ENCODE results near the gene GRID1. TPM values are rescaled to one million over a fixed set of nuclear protein-coding genes. Genes with fewer than 3 reads are reported as not detected.
A peak's percentile ranks its signal among the peaks of the same experiment; 100 is the strongest.

Gene GRID1
- total and polyA plus RNA-seq, 10 of the 15 experiments (the other 5 are each of a cell fraction or from before 2014, with no cell fraction given), result 0.04 to 0.62 (median 0.08) TPM; not detected in 5

GRCh38 chr10:86047588-86047987, 319.0 kb downstream of the GRID1 start (continued):
- TF ChIP-seq PKNOX1 (IDR thresholded peaks at IDR 0.05) (no peak), BHLHE40 (IDR thresholded peaks at IDR 0.05; ENCODE audit: borderline replicate concordance in 1 of 2, low read depth in 2 of 2, low read length in 1 of 2) (peak in 1 of 2 experiments; percentile 45; a peak in 2 of 4 replicates), NR2F1 (conservative IDR thresholded peaks at IDR 0.05) (peak; percentile 81), EP300 (IDR thresholded peaks at IDR 0.05; ENCODE audit: borderline replicate concordance in 1 of 2, control insufficient read depth in 1 of 2, low read depth in 2 of 2, low read length in 2 of 2) (peak in 1 of 2 experiments; percentile 54; a peak in 1 of 4 replicates)

GRCh38 chr10:86046845-86047460, 319.6 kb downstream of the GRID1 start:
- in situ Hi-C loops (cut with MboI), result no loop called here
- no TSS peak for BruUV-seq (replicated peaks)
- Histone ChIP-seq H3K79me2 (ENCODE audit: control insufficient read depth, insufficient read depth, low read length) (no peaks in the 10 kb centered on the region), H3K36me3 (ENCODE audit: control insufficient read depth in 2 of 2, insufficient read depth in 2 of 2, low read length in 1 of 2) (no peaks in the 10 kb centered on the region), H3K4me1 (ENCODE audit: control insufficient read depth, insufficient read depth, low read length) (no peaks in the 10 kb centered on the region), H3K9ac (ENCODE audit: control insufficient read depth, insufficient read depth, low read length) (no peak overlapping the region), H4K20me1 (ENCODE audit: control insufficient read depth, insufficient read depth) (no peaks in the 10 kb centered on the region), H3K4me2 (ENCODE audit: control insufficient read depth, insufficient read depth) (no peak overlapping the region), H3K27me3 (replicated peaks in 1 of 2; ENCODE audit: control insufficient read depth in 2 of 2, insufficient read depth in 2 of 2, low read length in 1 of 2) (no peaks in the 10 kb centered on the region), H3K27ac (ENCODE audit: control insufficient read depth, insufficient read depth) (no peak overlapping the region), H3K4me3 (no peak overlapping the region), H3K9me3 (replicated peaks; ENCODE audit: control insufficient read depth, insufficient read depth, low read length) (no peaks in the 10 kb centered on the region), H2AFZ (ENCODE audit: control insufficient read depth, low read depth, low read length) (no peak overlapping the region)
- WGBS (ENCODE audit: insufficient coverage, insufficient replicate concordance, low lambda C conversion rate, missing lambda C conversion rate), result 18% methylated on average over 2 of the region's 2 CpGs
- intact Hi-C loops (cut with micrococcal nuclease; ENCODE audit: unreplicated experiment), result no loop called here
- ChIA-PET POLR2A (no interaction called here), SMC1A (ENCODE audit: uncharacterized antibody, unreplicated experiment) (interaction anchor here (0.9 to 1.2 kb wide), 3 partner anchors 12 to 29 kb away, joined by 3 to 5 read pairs (median 3); no protein-coding TSS in a partner anchor), CTCF (interaction anchor here (1.0 to 1.3 kb wide), 3 partner anchors 9 to 52 kb away, joined by 3 to 4 read pairs (median 4); no protein-coding TSS in a partner anchor), RAD21 (ENCODE audit: unreplicated experiment) (interaction anchor here (0.7 kb wide), 1 partner anchor 31 kb away, joined by 3 read pairs; no protein-coding TSS in a partner anchor)
- FAIRE-seq (no peak), DNase-seq (ENCODE audit: low read depth, low spot score) (peak; percentile 19), ATAC-seq (peak; percentile 76)
- TF ChIP-seq ZNF24 (IDR thresholded peaks at IDR 0.05) (peak; percentile 97), RUNX3 (IDR thresholded peaks at IDR 0.05; ENCODE audit: low read length) (no peak), EED (IDR thresholded peaks at IDR 0.05; ENCODE audit: low read depth) (no peak), CHD2 (IDR thresholded peaks at IDR 0.05; ENCODE audit: borderline replicate concordance, low read depth, low read length) (no peak), IRF3 (IDR thresholded peaks at IDR 0.05) (no peak), SP1 (IDR thresholded peaks at IDR 0.05; ENCODE audit: low read depth, low read length) (no peak), CTCF (IDR thresholded peaks at IDR 0.05 in 2 of 3, conservative IDR thresholded peaks at IDR 0.05 in 1 of 3; ENCODE audit: control insufficient read depth in 2 of 3, extremely low read depth in 1 of 3, insufficient read depth in 1 of 3, low read depth in 3 of 3, low read length in 3 of 3) (no peak), MXI1 (IDR thresholded peaks at IDR 0.05; ENCODE audit: low read depth, low read length) (no peak), SUZ12 (IDR thresholded peaks at IDR 0.05; ENCODE audit: unreplicated experiment) (no peak), PRDM15 (CRISPR knock-in tag; IDR thresholded peaks at IDR 0.05) (no peak)
